Colonic mucosa (tissue), 4 donors: ENCODE data around the gene OXSM. TPM values are rescaled to one million over a fixed set of nuclear protein-coding genes. Genes with fewer than 3 reads are reported as not detected.

ENCODE experiments used
- DNase-seq: peaks from one replicate; pipeline ENCODE4 v3.0.0-alpha.2; 2020
- H3K27ac ChIP-seq: fragments of 200-600 bp; one replicate; pipeline ENCODE4 v1.8.0; 2021
- H3K27me3 ChIP-seq: fragments of 200-600 bp; one replicate; pipeline ENCODE4 v1.8.0; 2021
- H3K36me3 ChIP-seq: fragments of 200-600 bp; one replicate; pipeline ENCODE4 v1.8.0; 2021
- H3K4me1 ChIP-seq: fragments of 200-600 bp; one replicate; pipeline ENCODE4 v1.8.0; 2021; ENCODE audit warnings: mild to moderate bottlenecking
- H3K4me3 ChIP-seq: fragments of 200-600 bp; one replicate; pipeline ENCODE4 v1.8.0; 2021
- H3K9ac ChIP-seq, 2 donors: one replicate each; pipeline ENCODE4 v1.7.0; 2013; ENCODE audit warnings: control low read depth in 2 of 2, low read depth in 2 of 2, low read length in 2 of 2
- H3K9me3 ChIP-seq: fragments of 200-600 bp; one replicate; pipeline ENCODE4 v1.8.0; 2021
- intact Hi-C: fragments of 100-400 bp; cut with DNase I; formaldehyde crosslinking; loops from one replicate; pipeline ENCODE4 v1.14.1; 2022
- total RNA-seq, 2 donors: library from RNA; stranded (reverse); fragmentation: NEBNext Ultra II Directional in 1 of 2; extraction: Animal tissue kit (Norgen Biotek cat#: 25700) in 1 of 2; gene quantifications; one replicate each; pipeline ENCODE4 v1.2.1, GENCODE V29; 2021
- TF ChIP-seq, protein P1 (sequence below): fragments of 200-600 bp; IDR thresholded peaks from one replicate; pipeline ENCODE4 v1.8.0; 2022; ENCODE audit warnings: antibody characterized with exemption, mild to moderate bottlenecking
- donor health status: healthy.
- donor health status: DM: no; HTN: no; CAD: no.
- donor health status: DM: no; HTN: no; CAD: no.

Gene OXSM
- total RNA-seq = 10 to 100 TPM; 14.5 to 23.3 TPM

- Histone ChIP-seq H3K9me3 (no peaks in the 10 kb centered on the region), H3K9ac (peak within 1 kb of the TSS; percentile 73 to 81), H3K27ac (peak within 1 kb of the TSS; percentile 84), H3K4me1 (peaks cover 4% of the 10 kb centered on the region), H3K27me3 (no peaks in the 10 kb centered on the region), H3K36me3 (no peaks in the 10 kb centered on the region), H3K4me3 (peak within 1 kb of the TSS; percentile 59)
- TF ChIP-seq, protein P1, sequence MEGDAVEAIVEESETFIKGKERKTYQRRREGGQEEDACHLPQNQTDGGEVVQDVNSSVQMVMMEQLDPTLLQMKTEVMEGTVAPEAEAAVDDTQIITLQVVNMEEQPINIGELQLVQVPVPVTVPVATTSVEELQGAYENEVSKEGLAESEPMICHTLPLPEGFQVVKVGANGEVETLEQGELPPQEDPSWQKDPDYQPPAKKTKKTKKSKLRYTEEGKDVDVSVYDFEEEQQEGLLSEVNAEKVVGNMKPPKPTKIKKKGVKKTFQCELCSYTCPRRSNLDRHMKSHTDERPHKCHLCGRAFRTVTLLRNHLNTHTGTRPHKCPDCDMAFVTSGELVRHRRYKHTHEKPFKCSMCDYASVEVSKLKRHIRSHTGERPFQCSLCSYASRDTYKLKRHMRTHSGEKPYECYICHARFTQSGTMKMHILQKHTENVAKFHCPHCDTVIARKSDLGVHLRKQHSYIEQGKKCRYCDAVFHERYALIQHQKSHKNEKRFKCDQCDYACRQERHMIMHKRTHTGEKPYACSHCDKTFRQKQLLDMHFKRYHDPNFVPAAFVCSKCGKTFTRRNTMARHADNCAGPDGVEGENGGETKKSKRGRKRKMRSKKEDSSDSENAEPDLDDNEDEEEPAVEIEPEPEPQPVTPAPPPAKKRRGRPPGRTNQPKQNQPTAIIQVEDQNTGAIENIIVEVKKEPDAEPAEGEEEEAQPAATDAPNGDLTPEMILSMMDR = no peak
- peak; percentile 90 for DNase-seq
- intact Hi-C loops = no loop called here
Observed at GRCh38 chr3:25789596-25790556, at the start of gene OXSM. OXSM (plus strand) TSS chr3:25790090; CDS start chr3:25791021, 931 bp downstream.

GRCh38 chr3:25744470-25744869 lies 45.4 kb upstream of the OXSM start:
- no peak overlapping the region for H3K27ac ChIP-seq
- H3K9ac ChIP-seq = no peak overlapping the region
- DNase-seq = no peak
- TF ChIP-seq, protein P1 = no peak
- no peaks in the 10 kb centered on the region for H3K4me1 ChIP-seq
- no peak overlapping the region for H3K4me3 ChIP-seq
- H3K27me3 ChIP-seq = no peaks in the 10 kb centered on the region
- intact Hi-C loops = no loop called here
- H3K9me3 ChIP-seq = no peaks in the 10 kb centered on the region
- H3K36me3 ChIP-seq = no peaks in the 10 kb centered on the region

DNA sequence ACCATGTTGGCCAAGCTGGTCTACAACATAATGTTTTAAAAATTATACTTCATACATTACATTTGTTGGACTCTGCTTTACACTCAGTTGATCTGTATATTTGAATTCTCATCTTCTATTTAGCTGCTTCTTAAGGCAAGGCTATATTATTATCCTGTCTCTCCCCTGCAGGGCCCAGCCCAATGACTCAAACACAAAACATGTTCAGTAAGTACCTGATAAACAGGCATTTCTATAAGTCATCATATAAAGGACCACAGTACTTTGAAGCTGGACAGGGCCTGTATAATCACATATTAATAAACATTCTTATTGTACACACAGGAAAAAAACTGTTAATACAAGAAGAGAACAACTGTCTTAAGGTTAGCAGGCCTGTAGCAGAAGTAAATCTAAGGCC lies 42.9 kb upstream of the OXSM start:
- H3K27ac ChIP-seq = no peak overlapping the region
- no peaks in the 10 kb centered on the region for H3K4me1 ChIP-seq
- no peak overlapping the region for H3K9ac ChIP-seq
- TF ChIP-seq, protein P1 = no peak
- no peak for DNase-seq
- intact Hi-C loops = no loop called here
- H3K36me3 ChIP-seq = no peaks in the 10 kb centered on the region
- H3K9me3 ChIP-seq = no peaks in the 10 kb centered on the region
- H3K27me3 ChIP-seq = no peaks in the 10 kb centered on the region
- H3K4me3 ChIP-seq = no peak overlapping the region

GRCh38 chr3:25748189-25748588 lies 41.7 kb upstream of the OXSM start:
- no peak for DNase-seq
- H3K4me1 ChIP-seq = no peaks in the 10 kb centered on the region
- no peaks in the 10 kb centered on the region for H3K27me3 ChIP-seq
- no peak overlapping the region for H3K4me3 ChIP-seq
- TF ChIP-seq, protein P1 = no peak
- no peaks in the 10 kb centered on the region for H3K9me3 ChIP-seq
- intact Hi-C loops = no loop called here
- H3K27ac ChIP-seq = no peak overlapping the region
- no peak overlapping the region for H3K9ac ChIP-seq
- no peaks in the 10 kb centered on the region for H3K36me3 ChIP-seq

DNA sequence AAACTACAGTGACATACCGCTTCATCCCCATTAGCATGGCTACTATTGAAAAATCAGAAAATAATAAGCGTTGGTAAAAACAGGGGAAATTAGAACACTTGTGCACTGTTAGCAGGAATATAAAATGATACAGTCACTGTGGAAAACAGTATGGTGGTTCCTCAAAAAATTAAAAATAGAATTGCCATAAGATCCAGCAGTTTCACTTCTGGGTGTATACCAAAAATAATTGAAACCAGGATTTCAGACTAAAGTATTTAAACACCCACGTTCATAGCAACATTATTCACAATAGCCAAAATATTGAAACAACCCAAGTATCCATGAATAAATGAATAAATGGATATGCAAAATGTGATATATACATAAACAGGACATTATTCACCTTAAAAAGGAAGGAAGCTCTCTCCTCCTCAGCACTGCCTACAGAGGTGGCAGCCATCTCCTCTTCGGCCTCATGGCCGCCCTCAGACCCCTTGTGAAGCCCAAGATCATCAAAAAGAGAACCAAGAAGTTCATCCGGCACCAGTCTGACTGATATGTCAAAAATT lies 40.8 kb upstream of the OXSM start:
- no peaks in the 10 kb centered on the region for H3K36me3 ChIP-seq
- H3K4me3 ChIP-seq = no peak overlapping the region
- TF ChIP-seq, protein P1 = no peak
- H3K27me3 ChIP-seq = no peaks in the 10 kb centered on the region
- H3K9ac ChIP-seq = no peak overlapping the region
- DNase-seq = no peak
- intact Hi-C loops = no loop called here
- H3K4me1 ChIP-seq = no peaks in the 10 kb centered on the region
- H3K9me3 ChIP-seq = no peaks in the 10 kb centered on the region
- no peak overlapping the region for H3K27ac ChIP-seq
